Activated naive CD4-positive, alpha-beta T cell treated with Interleukin-2 at 50 U/mL for 16 hours (primary cell): ENCODE data around the gene CHST3.

Experiments used
- DNase-seq: peaks from one replicate; pipeline ENCODE4 v3.0.0-alpha.2; 2020

CHST3 gene

GRCh38 chr10:72034040-72034499 is 69.9 kb downstream of the CHST3 start:
- no peak for DNase-seq

- DNase-seq = no peak
Observed at GRCh38 chr10:72034761-72035160, 70.6 kb downstream of the CHST3 start.

GRCh38 chr10:72035252-72035887 is 71.2 kb downstream of the CHST3 start:
- no peak for DNase-seq

- DNase-seq = no peak
Observed at GRCh38 chr10:72037266-72037665, 73.1 kb downstream of the CHST3 start.

GRCh38 chr10:72037811-72038210 is 73.6 kb downstream of the CHST3 start:
- DNase-seq = no peak

GRCh38 chr10:72038458-72039001 is 74.3 kb downstream of the CHST3 start:
- DNase-seq = no peak

GRCh38 chr10:72039377-72039776 is 75.2 kb downstream of the CHST3 start:
- no peak for DNase-seq

- no peak for DNase-seq
Observed at GRCh38 chr10:72041491-72041890, 77.3 kb downstream of the CHST3 start.

GRCh38 chr10:72043016-72043834 is 79.0 kb downstream of the CHST3 start:
- DNase-seq = no peak

GRCh38 chr10:72044417-72045041 is 80.3 kb downstream of the CHST3 start:
- DNase-seq = no peak

- no peak for DNase-seq
Observed at GRCh38 chr10:72045586-72045985, 81.4 kb downstream of the CHST3 start.

- DNase-seq = peak; percentile 93
Observed at GRCh38 chr10:72048450-72049124, 84.4 kb downstream of the CHST3 start.

GRCh38 chr10:72049472-72049871 is 85.3 kb downstream of the CHST3 start:
- no peak for DNase-seq

- no peak for DNase-seq
Observed at GRCh38 chr10:72049969-72050781, 86.0 kb downstream of the CHST3 start.

GRCh38 chr10:72050873-72051272 is 86.7 kb downstream of the CHST3 start:
- DNase-seq = no peak

GRCh38 chr10:72053690-72054089 is 89.5 kb downstream of the CHST3 start:
- no peak for DNase-seq

- no peak for DNase-seq
Observed at GRCh38 chr10:72056113-72056512, 91.9 kb downstream of the CHST3 start.

- no peak for DNase-seq
Observed at GRCh38 chr10:72056932-72057751, 92.9 kb downstream of the CHST3 start.

GRCh38 chr10:72058347-72058898 is 94.2 kb downstream of the CHST3 start:
- DNase-seq = no peak

- DNase-seq = peak; percentile 48
Observed at GRCh38 chr10:72058989-72059842, 95.0 kb downstream of the CHST3 start.
